VCaP (cell line): Measurements from ENCODE around the gene RASA2.

Experiments
- H3K27ac ChIP-seq: fragments of 450-650 bp; 2 replicates; pipeline ENCODE4 v1.5.1; 2017
- TF ChIP-seq, protein P1 (sequence below): fragments of 450-650 bp; conservative IDR thresholded peaks from 2 replicates; pipeline ENCODE4 v1.5.1; 2017; ENCODE audit warnings: mild to moderate bottlenecking, moderate library complexity

Gene RASA2

DNA sequence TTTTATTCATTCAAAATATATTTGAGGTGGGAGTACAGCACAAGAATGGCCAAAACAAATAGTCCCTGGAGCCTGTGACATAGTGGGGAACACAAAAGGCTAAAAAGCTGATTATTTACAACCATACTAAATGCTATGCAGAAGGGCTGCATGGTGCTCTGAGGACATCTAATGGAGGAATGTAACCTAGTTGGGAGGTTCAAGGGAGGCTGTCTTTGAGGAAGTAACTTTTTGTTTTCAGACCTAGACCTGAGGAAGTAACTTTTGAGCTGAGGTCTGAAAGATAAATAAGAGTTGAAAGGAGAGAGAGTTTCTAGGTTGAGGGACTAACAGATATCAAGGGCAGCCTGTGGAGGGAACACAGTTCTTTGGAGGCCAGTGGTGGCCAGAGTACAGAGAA is 34.8 kb upstream of the RASA2 start:
- TF ChIP-seq, protein P1, sequence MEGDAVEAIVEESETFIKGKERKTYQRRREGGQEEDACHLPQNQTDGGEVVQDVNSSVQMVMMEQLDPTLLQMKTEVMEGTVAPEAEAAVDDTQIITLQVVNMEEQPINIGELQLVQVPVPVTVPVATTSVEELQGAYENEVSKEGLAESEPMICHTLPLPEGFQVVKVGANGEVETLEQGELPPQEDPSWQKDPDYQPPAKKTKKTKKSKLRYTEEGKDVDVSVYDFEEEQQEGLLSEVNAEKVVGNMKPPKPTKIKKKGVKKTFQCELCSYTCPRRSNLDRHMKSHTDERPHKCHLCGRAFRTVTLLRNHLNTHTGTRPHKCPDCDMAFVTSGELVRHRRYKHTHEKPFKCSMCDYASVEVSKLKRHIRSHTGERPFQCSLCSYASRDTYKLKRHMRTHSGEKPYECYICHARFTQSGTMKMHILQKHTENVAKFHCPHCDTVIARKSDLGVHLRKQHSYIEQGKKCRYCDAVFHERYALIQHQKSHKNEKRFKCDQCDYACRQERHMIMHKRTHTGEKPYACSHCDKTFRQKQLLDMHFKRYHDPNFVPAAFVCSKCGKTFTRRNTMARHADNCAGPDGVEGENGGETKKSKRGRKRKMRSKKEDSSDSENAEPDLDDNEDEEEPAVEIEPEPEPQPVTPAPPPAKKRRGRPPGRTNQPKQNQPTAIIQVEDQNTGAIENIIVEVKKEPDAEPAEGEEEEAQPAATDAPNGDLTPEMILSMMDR, result peak; percentile 70
- no peak overlapping the region for H3K27ac ChIP-seq

DNA sequence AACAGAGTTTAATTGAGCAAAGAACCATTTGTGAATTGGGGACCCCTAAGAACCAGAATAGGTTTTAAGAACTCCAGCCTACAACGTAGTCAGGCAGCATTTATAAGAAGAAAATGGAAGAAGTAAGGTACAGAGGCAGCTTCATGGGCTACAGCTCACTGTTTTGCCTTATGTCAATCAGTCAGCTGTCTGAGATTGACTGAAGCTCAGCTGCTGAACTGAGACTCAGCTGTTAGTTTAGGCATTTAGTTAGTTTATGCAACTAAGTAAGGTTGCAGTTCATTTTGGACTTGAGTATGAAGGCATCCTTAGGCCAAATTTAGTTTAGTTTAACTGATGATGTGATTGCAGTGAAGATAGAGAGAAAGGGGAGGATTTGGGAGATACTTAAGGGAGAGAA is 34.1 kb upstream of the RASA2 start:
- no peak overlapping the region for H3K27ac ChIP-seq
- TF ChIP-seq, protein P1, result no peak

DNA sequence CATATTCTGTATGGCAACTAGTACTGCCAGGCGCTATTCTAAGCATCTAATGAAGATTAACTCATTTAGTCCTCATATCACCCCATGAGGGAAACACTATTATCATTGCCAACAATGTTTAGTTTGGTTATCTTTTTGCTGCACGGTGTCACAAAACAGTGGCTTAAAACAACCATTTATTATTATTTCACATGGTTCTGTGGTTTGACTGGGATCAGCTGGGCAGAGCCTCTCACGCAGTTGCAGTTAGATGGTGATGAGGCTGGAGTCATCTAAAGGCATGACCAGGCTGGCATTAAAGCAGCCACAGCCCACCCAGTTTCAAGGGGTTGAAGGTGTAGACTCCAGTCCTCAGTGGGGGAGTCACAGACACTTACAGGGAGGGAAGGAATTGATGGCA is 32.8 kb upstream of the RASA2 start:
- TF ChIP-seq, protein P1, result no peak
- H3K27ac ChIP-seq, result peak overlapping the region; percentile 91

DNA sequence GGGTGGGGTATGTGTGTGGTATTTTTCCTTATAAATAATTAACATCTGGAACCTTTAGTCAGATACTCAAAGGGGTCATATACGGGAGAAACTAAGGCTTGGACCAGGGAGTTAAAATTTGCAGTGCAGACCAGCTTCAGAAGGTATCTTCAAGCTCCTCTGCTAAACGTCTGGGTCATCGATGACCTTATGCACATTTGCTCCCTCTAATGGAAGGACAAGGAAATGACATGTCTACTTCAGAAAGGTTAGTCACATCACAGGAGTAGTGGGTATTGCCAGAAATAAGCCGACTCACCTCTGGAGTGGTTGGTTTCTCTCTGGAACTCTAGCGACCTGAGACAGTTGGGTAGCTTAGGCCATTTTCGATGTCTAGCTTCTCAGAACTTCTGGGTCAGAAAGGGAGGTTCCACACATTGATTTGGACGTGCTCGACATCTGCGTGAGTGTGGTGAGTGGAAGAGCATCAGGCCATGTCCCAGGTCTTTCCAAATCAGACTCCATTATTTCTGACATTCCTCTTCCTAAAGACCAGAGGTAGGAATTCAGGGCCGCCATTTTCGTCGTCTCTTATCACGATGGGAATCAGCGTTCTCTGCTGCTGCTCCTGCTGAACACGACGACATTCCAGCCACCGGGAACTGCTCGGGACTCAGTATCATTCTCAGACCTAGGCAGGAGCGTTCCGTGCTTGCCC is 31.8 kb upstream of the RASA2 start:
- H3K27ac ChIP-seq, result peak overlapping the region; percentile 91

DNA sequence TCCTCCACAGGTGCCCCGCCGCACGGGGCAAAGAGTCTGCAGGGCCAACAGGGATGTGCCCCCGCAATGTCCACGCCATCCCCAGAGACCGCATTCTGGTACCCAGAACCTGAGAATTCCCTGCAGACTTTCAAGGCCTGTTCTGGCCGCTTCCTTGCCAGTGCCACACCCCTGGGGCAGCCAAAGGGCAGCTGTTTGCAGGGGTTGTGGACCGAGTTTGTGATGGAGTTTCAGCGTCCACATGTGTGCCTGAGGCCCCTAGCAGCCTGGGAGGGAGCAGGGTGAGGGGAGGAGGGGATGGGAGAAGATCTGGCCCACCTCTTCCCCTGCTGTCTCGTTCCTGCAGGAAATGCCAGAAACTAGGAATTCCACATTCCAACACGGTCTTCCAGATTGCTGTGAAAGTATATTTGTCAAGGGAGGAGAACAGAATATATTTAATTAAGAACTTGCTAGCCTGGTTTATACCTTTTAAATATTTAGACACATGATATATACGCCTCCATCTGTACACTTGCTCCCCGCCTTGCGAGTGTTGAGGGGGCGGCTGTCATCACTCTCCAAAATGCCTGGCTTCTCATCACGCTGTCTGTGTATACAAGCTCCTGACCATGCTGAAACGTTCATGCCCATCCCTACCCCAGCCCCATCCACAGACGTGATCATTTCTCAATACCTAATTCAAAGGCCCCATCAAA is 31.1 kb upstream of the RASA2 start:
- TF ChIP-seq, protein P1, result no peak

More for the DNA sequence above, 31.8 kb upstream of the RASA2 start:
- TF ChIP-seq, protein P1, result peak; percentile 79

DNA sequence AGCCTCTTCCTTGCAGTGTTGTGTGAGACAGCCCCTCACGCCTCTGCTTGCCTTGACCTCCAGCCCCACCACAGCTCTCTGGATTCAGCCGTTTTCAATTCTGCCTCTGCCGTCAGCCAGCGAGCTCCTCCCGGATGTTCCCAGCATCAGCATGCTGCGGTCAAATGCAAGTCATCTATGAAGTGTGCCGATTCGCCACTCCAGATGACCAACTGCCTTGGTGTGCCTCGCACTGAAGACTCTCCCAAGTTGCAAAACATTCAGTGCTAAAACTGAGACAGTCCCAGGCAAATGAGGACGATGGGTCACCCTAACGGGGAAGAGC is 30.6 kb upstream of the RASA2 start:
- TF ChIP-seq, protein P1, result no peak
- H3K27ac ChIP-seq, result peak overlapping the region; percentile 91

More for the DNA sequence above, 31.1 kb upstream of the RASA2 start:
- peak overlapping the region; percentile 91 for H3K27ac ChIP-seq

DNA sequence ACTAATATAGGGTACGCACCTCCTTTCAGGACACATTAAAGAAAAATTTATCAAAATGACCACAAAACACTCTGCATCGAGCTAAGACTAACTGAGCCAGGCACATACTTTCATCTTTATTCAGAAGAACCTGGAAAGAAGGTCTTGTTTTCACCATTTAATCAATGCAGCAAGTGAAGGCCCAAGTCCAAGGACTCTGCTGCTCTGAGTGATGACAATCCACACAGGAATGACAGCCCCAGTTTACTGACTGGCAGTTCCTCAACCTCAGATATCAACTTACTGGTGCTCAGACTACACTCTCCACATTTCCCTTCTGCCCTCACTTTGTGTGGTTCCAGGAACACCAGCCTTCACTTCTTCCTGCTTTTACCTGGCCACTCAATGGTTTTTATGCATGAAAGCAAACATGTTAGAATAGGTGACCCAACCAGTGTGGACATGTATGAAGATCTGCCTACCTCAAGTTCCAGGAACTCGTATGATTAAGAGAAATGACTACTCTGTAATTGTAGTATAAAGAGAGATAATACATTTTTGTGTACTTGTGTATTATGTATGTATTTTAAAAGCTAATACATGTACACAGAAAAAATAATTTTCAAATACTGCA is 29.1 kb upstream of the RASA2 start:
- H3K27ac ChIP-seq, result peak overlapping the region; percentile 91; the same call in 1 of the 2 replicates
- TF ChIP-seq, protein P1, result no peak
